GM21360 (cell line): ENCODE results near the gene CHMP6.

Experiments
- ATAC-seq: cut with Tn5 transposase; IDR thresholded peaks from one replicate; pipeline ENCODE4 v1.9.1; 2021; ENCODE audit warnings: mild to moderate bottlenecking, moderate library complexity; ENCODE audit not compliant: unreplicated experiment

CHMP6 gene

GRCh38 chr17:80956321-80957190 lies 35.1 kb upstream of the CHMP6 start:
- no peak for ATAC-seq

- no peak for ATAC-seq
Measured at GRCh38 chr17:80957461-80957941, 34.1 kb upstream of the CHMP6 start.

GRCh38 chr17:80959330-80960036 lies 32.2 kb upstream of the CHMP6 start:
- no peak for ATAC-seq

GRCh38 chr17:80960037-80960796 lies 31.4 kb upstream of the CHMP6 start:
- ATAC-seq: no peak

GRCh38 chr17:80960797-80961452 lies 30.7 kb upstream of the CHMP6 start:
- no peak for ATAC-seq

GRCh38 chr17:80961541-80962330 lies 29.9 kb upstream of the CHMP6 start:
- no peak for ATAC-seq

GRCh38 chr17:80962356-80963329 lies 29.0 kb upstream of the CHMP6 start:
- no peak for ATAC-seq

- ATAC-seq: no peak
Measured at GRCh38 chr17:80963812-80964543, 27.7 kb upstream of the CHMP6 start.

- no peak for ATAC-seq
Measured at GRCh38 chr17:80964544-80964856, 27.1 kb upstream of the CHMP6 start.

- no peak for ATAC-seq
Measured at GRCh38 chr17:80964859-80965580, 26.6 kb upstream of the CHMP6 start.

GRCh38 chr17:80965606-80966005 lies 26.0 kb upstream of the CHMP6 start:
- no peak for ATAC-seq

GRCh38 chr17:80967404-80967872 lies 24.2 kb upstream of the CHMP6 start:
- no peak for ATAC-seq

GRCh38 chr17:80968602-80969029 lies 23.0 kb upstream of the CHMP6 start:
- ATAC-seq: no peak

- no peak for ATAC-seq
Measured at GRCh38 chr17:80969030-80969673, 22.5 kb upstream of the CHMP6 start.

GRCh38 chr17:80969674-80970043 lies 22.0 kb upstream of the CHMP6 start:
- no peak for ATAC-seq

GRCh38 chr17:80970044-80970761 lies 21.4 kb upstream of the CHMP6 start:
- no peak for ATAC-seq
